Stimulated activated CD4-positive, alpha-beta T cell treated with anti-CD3 and anti-CD28 coated beads, TNF-alpha, amount 100 ng/mL, for 4 hours (primary cell): ENCODE data around the gene CHRNB1.

Experiments used
- DNase-seq, 3 experiments: peaks; one replicate each; pipeline ENCODE4 v3.0.0-alpha.2; 2020; ENCODE audit warnings: low read depth in 3 of 3

Gene CHRNB1, protein sequence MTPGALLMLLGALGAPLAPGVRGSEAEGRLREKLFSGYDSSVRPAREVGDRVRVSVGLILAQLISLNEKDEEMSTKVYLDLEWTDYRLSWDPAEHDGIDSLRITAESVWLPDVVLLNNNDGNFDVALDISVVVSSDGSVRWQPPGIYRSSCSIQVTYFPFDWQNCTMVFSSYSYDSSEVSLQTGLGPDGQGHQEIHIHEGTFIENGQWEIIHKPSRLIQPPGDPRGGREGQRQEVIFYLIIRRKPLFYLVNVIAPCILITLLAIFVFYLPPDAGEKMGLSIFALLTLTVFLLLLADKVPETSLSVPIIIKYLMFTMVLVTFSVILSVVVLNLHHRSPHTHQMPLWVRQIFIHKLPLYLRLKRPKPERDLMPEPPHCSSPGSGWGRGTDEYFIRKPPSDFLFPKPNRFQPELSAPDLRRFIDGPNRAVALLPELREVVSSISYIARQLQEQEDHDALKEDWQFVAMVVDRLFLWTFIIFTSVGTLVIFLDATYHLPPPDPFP

DNA sequence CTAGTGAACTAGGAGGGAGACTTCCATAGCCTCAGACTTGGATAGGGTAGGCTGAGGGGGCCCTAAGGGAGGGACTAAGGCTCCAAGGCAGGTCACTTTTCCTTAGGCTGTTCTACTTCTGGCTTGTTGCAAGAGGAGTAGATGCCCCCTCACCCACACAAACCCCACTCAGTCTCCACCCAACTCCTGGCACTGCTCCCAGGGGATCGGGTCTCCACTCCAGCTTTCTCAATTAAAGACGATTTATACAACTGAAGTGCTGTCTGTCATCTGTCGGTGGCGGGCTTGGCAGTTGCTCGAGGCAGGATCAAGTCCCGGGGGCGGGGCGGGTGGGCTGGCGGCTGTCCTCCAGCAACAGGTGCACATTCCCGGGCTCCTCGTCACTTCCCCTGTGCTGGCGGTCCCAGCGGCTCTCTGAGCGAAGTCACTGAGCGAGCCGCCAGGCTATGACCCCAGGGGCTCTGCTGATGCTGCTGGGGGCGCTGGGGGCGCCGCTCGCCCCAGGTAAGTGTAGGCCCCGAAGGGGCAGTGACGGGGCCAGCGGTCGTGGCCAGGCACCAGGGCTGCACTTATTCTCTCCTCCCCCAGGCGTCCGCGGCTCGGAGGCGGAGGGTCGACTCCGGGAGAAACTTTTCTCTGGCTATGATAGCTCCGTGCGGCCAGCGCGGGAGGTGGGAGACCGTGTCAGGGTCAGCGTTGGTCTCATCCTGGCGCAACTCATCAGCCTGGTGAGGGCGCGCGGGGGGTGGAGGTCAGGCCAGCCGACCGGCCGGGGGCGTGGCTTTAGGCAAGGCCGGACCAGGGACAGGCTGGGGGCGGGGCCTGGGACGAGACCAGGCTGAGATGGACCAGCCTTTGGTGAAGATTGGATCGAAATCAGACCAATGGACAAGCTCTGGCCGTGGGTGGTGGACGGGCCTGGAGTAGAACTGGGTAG, at the start of gene CHRNB1:
TSS of gene CHRNB1 (plus strand) at position 380 of the 937 bp plus-strand sequence. CDS start at position 447, 67 bp downstream.
- DNase-seq = no peak

DNA sequence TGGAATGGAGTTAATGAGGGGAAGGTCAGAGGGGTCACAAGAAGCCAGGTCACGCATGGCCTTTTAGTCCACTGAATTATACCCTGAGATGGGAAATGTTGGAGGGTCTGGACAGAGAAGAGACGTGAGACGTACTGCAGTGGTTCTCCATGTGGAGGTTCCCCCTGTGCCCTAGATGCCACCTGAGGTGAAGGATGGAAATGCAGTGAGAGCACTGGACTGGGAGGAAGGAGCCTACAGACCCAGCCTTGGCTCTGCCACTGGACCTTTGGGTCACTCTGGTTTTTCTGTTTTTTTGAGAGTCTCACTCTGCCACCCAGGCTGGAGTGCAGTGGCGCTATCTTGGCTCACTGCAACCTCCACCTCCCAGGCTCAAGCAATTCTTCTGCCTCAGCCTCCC, 48.7 kb upstream of the CHRNB1 start:
- no peak for DNase-seq

DNA sequence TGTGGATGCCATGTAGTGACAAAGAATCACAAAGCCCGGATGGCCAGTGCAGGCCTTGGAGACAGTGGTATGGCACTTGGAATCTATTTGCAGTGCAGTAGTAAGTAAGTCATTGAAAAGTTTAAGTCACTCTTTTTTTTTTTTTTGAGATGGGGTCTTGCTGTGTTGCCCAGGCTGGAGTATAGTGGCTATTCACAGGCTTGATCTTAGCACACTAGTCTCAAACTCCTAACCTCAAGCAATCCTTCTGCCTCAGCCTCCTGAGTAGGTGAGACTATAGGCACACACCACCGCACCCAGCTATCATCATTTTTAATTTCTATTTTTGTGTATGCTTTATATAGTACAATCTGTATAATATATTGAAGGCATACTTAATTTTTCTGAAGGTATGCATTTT, 46.2 kb upstream of the CHRNB1 start:
- DNase-seq = no peak

DNA sequence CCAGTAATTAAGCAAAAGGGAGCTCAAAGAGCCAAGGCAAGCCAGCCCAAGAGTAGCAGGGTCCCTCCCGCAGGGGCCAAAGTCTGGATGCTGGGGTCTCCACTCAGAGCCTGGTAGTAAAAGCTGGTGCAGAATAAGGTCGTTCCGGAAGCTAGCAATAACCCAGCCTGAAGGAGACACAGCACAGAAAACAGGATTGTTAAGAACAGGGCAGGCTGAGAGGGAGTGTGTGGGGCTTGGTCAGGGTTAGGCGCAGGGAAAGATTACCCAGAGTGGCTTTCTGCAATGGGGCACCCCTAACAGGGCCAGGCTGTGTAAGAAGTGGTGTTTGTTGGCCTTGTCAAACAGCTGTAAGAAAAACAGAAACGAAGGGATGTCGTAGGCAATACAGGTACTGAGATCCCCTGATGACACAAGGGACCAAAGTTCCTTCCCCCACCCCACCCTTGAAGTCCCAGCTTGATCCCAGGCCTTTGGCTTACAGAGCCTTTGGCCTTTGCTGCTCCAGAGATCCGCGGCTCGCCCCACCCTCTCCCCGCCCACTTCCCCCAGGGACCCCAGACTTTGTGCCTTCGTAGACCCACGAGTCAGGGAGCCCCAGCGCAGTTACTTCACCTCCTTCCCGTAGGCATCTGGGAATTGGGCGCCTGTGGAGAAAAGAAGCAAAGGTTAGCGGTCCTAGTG, 41.7 kb upstream of the CHRNB1 start:
- DNase-seq = no peak

DNA sequence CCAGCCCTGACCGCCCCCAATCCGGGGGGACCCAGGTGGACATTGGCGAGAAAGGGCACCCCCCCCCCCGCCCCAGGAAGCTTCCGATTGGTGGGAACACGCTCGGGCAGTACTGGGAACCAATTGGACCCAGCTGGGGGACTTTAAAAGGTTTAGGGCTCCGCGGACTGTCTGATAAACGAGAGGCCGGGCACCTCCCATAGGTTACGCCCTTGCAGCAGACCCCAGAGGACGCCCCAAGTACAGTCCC, 41.2 kb upstream of the CHRNB1 start:
- no peak for DNase-seq

DNA sequence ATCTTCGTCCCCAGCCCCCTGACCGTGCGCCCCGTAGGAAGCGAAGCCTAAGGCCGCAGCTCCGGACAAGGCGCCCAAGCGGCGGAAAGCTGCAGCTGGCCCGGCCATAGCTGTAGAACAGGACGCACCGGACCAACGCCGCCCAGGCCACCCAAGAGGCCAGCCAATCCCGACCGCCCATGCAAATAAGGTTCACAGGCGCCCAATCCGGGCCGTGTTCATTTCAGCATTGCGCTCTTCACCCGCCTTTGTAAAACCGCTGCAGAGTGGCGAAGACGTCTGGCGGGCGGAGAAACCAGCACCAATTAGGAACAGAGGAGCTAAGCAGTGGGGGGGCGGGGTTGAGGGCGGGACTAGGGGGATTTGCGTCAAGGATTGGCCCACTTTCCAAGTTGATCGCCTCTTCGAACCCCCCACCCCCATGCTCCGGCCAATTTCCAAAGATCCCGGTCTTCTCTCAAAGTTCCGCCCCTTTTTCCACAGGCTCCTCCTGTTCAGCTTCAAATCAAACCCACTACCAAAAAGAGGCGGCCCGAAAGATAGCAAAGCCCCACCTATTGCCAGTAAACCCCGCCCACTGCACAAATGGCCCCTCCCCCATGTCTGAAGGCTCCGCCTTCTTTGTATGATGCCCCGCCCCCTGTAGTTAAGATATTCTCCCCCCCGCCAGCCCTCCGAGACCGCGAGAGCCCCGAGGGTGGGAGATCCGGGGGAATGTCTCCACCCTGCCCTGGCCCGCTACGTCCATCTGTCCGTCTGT, 40.7 kb upstream of the CHRNB1 start, which contains the start of gene TMEM256:
TSS of gene TMEM256 (minus strand) at position 121 of the 760 bp plus-strand sequence. CDS start at position 108, 13 bp downstream.
- DNase-seq = peak; percentile 90 to 93 (median 91)

DNA sequence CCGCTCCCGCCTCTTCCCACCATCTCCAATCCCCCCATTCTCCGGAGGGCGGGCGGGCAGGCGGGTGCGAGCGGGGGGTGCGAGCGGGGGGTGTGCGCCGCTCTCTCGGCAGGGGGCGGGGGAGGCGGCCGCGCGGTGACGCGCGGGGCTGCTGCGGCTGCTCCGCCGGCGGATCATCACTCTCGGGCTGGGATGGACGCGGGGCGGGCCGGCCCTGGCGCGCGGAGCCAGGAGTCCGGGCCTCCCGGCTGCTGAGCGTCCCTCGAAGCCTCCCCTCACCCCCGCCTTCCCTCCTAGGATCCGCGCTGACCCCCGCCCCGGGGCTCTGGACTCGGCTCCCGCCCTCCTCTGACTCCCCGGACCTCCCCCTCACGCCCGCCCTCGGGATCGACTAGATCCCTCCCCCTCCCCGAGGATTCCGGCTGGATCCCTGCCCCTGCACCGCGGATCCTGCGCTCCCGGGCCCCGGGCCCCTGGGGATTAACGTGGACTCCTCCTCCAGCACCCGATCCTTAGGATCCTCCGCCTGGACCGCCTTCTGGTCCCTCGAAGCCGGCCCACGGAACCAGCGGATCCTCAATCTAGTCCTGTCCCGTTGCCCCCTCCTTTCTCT, 40.0 kb upstream of the CHRNB1 start:
- DNase-seq = no peak

DNA sequence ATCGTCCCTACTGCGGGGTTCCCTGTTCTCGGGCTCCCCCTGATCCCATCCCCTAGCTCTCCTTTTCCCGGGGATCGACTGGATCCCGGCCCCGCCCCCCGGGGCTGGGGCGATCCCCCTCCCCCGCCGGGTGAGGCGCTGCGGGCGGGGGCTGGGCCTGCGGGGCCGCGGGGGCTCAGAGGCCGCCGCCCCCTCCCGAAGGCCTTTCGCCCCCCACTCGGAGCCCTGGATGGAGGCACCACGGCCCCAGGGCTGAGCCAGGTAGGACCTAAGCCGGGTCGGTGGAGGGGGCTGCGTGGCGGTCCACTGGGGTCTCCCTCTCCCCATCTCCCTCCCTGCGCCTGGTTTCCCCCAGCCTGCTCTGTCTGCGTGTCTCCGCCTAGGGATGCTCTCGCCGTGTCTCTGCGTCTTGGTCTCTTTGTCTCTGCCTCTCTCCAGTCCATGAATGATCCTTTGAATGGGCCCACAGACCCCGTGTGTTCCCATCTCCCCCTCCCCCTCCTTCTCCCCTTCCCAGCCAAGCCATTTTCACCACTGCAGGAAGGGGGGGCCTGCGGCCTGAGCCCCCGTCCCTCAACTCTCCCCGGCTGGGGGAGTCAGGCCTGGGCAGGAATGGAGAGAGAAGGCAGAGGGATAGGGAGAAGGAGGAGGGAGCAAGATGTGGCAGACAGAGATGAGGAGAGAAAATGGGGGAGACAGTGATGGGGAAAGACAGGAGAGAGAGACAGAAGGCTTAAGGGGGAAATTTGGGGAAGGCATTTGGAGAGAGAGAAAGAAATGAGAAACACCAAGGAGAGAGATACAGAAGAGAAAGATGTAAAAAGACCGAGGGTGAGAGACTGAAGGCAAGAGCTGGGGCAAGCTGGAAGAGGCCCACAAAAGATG, 39.3 kb upstream of the CHRNB1 start:
- no peak for DNase-seq

DNA sequence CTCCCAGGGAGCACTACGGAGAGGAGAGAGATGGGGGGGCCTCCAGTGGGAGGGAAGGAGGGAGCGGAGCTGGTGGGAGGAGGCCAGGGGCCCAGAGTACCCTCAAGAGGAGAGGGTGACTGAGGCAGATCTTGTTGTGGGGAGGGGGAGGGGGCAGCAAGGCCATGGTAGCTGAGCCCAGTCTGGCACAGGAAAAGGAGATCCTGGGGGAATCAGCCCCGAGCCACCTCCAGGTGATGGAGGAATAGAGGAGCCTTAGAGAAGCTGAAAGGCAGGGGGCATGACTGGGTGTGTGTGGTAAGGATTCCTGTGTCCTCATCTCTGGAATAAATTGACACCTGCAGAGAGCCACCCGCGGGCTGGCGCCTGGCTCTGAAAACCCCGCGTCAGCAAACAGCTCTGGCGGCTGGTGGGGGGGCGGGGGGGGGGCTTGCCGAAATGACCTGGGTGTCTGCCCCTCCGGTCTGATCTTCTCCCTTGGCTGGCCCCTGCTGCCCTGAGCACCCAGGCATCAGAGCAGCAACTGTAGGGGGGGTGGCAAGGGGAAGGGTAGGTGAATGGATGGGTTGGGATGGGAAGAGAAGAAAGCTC, 38.5 kb upstream of the CHRNB1 start:
- DNase-seq = no peak

DNA sequence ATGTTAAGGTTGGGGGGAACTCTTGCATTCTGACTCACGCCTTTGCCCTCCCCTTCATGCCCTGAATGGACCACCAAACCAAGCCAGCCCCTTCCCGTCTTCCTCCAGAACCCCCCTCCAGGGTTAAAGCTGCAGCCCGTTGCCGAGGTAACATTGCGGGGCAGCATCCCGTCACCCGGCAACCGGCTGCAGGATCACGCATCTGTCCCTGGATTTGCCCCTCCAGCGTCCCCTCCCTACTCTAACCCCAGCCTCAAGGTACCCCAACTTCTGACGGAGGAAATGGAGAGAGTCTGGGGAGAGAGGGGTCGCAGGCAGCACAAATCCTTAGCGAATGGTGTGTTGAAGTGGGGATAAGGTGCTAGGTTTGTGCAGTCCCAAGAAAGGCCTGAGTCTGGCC, 37.8 kb upstream of the CHRNB1 start:
- no peak for DNase-seq

DNA sequence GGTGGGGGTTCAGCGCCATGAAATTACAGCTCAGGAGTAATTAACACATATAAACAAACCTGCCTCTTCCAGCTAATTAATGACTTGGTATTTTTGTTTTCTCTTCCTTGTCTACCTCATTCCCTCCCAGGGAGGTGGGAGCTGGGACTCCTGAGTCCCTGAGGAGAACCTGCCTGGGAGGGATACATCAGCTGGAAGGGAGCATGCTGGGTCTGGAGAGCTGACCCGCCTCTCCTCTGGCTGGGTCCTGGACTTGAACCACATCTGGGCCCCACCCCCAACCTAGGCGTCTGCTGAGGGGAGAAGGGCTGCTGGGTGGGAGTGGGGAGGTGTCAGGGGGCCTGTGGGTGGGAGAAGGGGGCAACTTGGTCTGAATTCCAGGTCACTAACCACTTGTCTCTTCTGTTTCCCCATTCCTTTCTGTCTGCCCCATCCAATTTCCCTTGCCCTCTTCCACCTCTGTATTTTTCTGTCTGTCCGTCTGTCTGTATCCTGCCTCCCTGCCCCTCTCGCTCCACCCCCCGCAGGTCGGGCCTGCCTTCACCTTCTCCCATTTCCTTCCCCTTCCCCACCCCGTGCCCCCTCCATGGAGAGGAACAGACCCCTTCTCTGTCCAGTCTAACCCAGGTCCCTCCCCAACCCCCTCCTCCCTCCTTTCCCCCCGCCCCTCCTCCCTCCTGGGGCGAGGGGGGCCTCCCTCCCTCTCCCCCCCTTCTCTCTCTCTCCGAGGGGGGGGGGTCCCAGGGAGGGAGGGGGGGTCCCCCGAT, 37.2 kb upstream of the CHRNB1 start, which contains the start of gene NLGN2:
TSS of gene NLGN2 (plus strand) at position 361 of the 767 bp plus-strand sequence. CDS start 411 bp downstream, outside the sequence.
- DNase-seq = no peak

DNA sequence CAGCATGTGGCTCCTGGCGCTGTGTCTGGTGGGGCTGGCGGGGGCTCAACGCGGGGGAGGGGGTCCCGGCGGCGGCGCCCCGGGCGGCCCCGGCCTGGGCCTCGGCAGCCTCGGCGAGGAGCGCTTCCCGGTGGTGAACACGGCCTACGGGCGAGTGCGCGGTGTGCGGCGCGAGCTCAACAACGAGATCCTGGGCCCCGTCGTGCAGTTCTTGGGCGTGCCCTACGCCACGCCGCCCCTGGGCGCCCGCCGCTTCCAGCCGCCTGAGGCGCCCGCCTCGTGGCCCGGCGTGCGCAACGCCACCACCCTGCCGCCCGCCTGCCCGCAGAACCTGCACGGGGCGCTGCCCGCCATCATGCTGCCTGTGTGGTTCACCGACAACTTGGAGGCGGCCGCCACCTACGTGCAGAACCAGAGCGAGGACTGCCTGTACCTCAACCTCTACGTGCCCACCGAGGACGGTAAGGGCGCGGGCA, 36.6 kb upstream of the CHRNB1 start:
- no peak for DNase-seq

DNA sequence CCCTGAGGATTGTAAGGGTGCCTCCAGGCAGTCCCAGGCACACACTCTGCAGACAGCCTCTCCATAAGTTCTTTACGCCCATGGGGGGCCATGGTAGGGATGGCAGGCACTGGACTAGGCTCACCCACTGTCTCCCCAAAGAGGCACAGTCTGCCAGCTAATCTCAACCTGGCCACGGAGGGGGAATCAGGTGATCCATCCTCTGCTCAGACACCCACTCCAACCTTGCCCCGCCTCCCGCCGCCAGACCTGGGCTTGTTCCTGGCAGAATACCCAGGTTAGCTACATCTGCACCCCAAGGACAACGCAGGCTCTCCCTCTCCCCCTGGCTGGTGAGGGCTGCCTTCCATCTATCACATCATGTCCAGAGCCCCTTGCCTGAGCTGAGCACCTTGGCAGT, 36.0 kb upstream of the CHRNB1 start:
- no peak for DNase-seq

DNA sequence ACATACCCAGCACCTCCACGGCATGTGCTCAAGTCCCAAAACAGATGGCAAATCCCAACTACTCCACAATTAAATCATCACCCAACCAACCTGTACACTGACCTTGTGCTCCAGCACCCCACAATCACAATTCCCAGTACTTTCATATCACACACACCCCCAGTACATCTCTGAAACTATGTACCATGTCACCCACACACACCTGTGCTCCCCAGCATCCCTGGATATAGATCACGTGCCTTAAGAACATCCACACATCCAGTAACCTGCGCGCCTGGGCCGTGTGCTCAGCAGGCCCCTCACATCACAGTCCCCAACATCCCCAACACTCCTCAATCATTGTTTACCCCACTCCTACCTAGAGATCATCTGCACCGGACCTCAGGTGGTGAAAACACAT, 35.1 kb upstream of the CHRNB1 start:
- DNase-seq = no peak

DNA sequence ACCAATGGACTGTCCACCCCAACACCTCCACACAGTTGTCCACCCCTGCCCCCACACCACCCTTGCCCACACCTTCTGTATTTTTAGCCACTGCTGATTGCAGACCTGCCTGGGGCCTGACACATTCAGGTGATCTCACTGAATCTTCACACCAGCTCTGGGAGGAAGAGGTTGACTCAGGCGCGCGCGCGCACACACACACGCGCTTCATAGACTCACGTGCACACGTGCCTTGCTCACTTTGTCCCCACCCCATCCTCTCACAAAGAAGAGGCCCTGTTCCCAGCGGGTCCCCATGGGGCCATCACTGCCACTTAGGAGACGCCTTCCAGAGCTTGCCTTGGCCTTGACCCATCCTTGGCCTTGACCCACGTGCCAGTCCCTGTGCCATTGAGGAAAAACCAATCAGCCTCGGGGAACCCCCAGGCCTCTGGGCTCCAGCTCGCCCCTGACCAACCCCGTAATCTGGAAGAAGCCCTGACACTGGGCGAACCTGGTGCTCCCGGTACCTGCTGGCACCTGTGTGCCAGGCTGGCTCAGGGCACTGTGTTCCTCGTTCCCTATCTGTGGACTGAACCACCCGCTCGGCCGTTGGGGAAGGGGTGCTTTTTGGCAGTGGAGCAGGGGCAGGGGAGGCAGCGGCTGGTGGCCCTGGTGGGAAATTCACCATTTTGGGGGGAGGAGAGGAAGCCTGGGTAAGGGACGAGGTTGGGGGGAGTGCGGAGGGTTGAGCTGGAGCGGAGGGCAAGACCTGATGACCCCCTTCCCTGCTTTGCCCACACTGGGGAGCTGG, 34.0 kb upstream of the CHRNB1 start:
- no peak for DNase-seq

DNA sequence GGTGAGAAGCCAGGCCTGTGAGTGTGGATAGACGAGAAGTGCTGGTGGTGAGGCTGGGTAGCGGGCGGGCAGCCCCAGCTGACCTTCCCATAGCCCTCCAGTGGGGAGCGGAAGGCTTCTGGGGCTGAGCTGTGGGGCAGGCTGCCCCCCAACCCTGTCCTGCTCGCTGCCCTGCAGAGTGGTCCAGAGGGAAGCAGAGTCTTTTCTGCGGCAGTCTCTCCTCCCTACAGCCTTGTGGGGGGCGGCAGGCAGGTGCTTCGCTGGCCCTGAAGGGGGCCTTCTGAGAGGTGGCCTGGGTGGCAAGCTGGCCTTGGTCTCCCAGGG, 33.5 kb upstream of the CHRNB1 start:
- DNase-seq = no peak

DNA sequence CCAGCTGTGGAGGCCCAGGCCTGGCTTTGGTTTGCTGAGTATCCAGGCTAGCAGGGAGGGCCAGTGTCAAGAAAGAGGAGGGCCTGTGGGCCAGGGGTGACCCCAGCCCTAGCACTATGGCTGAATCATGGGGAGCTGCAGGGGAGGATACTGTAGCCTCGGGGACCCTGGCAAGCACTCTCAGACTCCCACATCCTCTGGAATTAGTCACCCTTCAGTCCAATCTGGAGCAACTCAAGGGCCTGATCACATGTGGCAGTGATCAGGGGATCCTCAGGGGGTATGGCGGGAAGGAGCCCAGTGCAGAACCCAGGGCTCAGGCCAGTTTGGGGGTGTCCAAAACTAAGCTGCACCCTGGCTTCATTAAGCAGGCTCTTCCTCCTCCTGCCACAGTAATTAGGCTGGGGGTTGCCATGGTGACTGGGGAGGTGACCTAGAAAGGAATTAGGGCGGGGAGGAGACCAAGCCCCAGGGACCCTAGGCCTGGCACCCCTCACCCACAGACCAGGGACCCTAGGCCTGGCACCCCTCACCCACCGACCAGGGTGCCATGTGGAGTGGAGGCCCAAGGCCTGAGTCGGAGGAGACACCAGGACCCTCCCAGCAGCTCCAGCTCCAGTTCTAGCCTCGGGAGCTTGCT, 31.4 kb upstream of the CHRNB1 start:
- DNase-seq = no peak
